GM12891 (cell line): Measurements from ENCODE around the gene B3GNT5.

Experiments
- DNase-seq: peaks from one replicate; pipeline ENCODE4 v3.0.0; 2011; ENCODE audit warnings: low spot score; ENCODE audit not compliant: insufficient read length
- FAIRE-seq: peaks from 2 replicates; lab custom pipeline; 2011; peaks lifted over from hg19 to GRCh38; lab: Jason Lieb, UNC
- POLR2A ChIP-seq: IDR thresholded peaks from 2 replicates; pipeline ENCODE4 v1.6.1; 2011; ENCODE audit warnings: low read depth, low read length, control low read depth

The B3GNT5 gene

GRCh38 chr3:183319371-183319770 lies 66.3 kb downstream of the B3GNT5 start:
- no peak for FAIRE-seq
- no peak for DNase-seq
- no peak for TF ChIP-seq POLR2A
